Mesenchymal stem cell (in vitro differentiated cells and primary cell): ENCODE data around the gene AMPH.

Source experiments
- DNase-seq: peaks from one replicate; pipeline ENCODE4 v3.0.0-alpha.2; 2013
- H2AFZ ChIP-seq: one replicate; pipeline ENCODE4 v1.6.1; 2013; ENCODE audit warnings: low read depth, mild to moderate bottlenecking, control low read depth, inconsistent platforms, low read length, moderate library complexity
- H2AK5ac ChIP-seq: 2 replicates; pipeline ENCODE4 v1.6.1; 2013; ENCODE audit warnings: low read length, moderate library complexity, mild to moderate bottlenecking, inconsistent platforms; ENCODE audit not compliant: severe bottlenecking
- H2BK120ac ChIP-seq: one replicate; pipeline ENCODE4 v1.6.1; 2013; ENCODE audit warnings: low read depth, mild to moderate bottlenecking, inconsistent platforms, low read length, moderate library complexity
- H2BK12ac ChIP-seq, 2 experiments: one replicate each; pipeline ENCODE4 v1.6.1; 2013; ENCODE audit warnings: inconsistent platforms in 2 of 2, low read length in 2 of 2, mild to moderate bottlenecking in 2 of 2, moderate library complexity in 2 of 2, control low read depth in 1 of 2
- H2BK15ac ChIP-seq: one replicate; pipeline ENCODE4 v1.6.1; 2013; ENCODE audit warnings: mild to moderate bottlenecking, low read depth, inconsistent platforms; ENCODE audit not compliant: poor library complexity, severe bottlenecking
- H2BK5ac ChIP-seq: 2 replicates; pipeline ENCODE4 v1.6.1; 2013; ENCODE audit warnings: low read depth, mild to moderate bottlenecking, low read length, control low read depth, inconsistent platforms; ENCODE audit not compliant: poor library complexity, severe bottlenecking
- H3K14ac ChIP-seq, 2 experiments: one replicate each; pipeline ENCODE4 v1.6.1; 2013; ENCODE audit warnings: inconsistent platforms in 2 of 2, low read length in 2 of 2, control low read depth in 1 of 2, mild to moderate bottlenecking in 1 of 2, moderate library complexity in 1 of 2
- H3K18ac ChIP-seq, 2 experiments: one replicate each; pipeline ENCODE4 v1.6.1; 2013; ENCODE audit warnings: inconsistent platforms in 2 of 2, low read length in 2 of 2, control low read depth in 1 of 2, low read depth in 1 of 2, mild to moderate bottlenecking in 1 of 2
- H3K23ac ChIP-seq, 2 experiments: one replicate each; pipeline ENCODE4 v1.6.1; 2013; ENCODE audit warnings: inconsistent platforms in 2 of 2, low read length in 2 of 2, mild to moderate bottlenecking in 2 of 2, moderate library complexity in 2 of 2, control low read depth in 1 of 2
- H3K27ac ChIP-seq: 2 replicates; pipeline ENCODE4 v1.5.1; 2013; ENCODE audit warnings: mild to moderate bottlenecking, moderate library complexity, low read length, control low read depth, inconsistent platforms; ENCODE audit not compliant: poor library complexity, severe bottlenecking
- H3K27me3 ChIP-seq, 2 experiments: 2 replicates each; pipeline versions ENCODE4 v1.6.1 to v1.7.0; 2013; ENCODE audit warnings: low read length in 2 of 2, mild to moderate bottlenecking in 2 of 2, moderate library complexity in 2 of 2, control low read depth in 1 of 2, inconsistent platforms in 1 of 2; ENCODE audit not compliant: control insufficient read depth in 1 of 2, insufficient read depth in 1 of 2
- H3K36me3 ChIP-seq, 2 experiments: 2 replicates each; pipeline versions ENCODE4 v1.6.1 to v1.7.0; 2013; ENCODE audit warnings: low read length in 2 of 2, control low read depth in 1 of 2, inconsistent platforms in 1 of 2, low read depth in 1 of 2, mild to moderate bottlenecking in 1 of 2; ENCODE audit not compliant: insufficient read depth in 2 of 2, control insufficient read depth in 1 of 2
- H3K4ac ChIP-seq, 2 experiments: one replicate each; pipeline ENCODE4 v1.6.1; 2013; ENCODE audit warnings: inconsistent platforms in 2 of 2, low read length in 2 of 2, mild to moderate bottlenecking in 2 of 2, moderate library complexity in 2 of 2, control low read depth in 1 of 2, low read depth in 1 of 2
- H3K4me1 ChIP-seq: 2 replicates; pipeline ENCODE4 v1.6.1; 2013; ENCODE audit warnings: low read depth, low read length, control low read depth; ENCODE audit not compliant: control insufficient read depth, insufficient read depth
- H3K4me2 ChIP-seq: 2 replicates; pipeline ENCODE4 v1.6.1; 2013; ENCODE audit warnings: low read length, mild to moderate bottlenecking, inconsistent platforms; ENCODE audit not compliant: poor library complexity, severe bottlenecking
- H3K4me3 ChIP-seq, 2 experiments: 2 replicates each; pipeline versions ENCODE4 v1.5.1 to v1.7.0; 2013; ENCODE audit warnings: low read length in 2 of 2, mild to moderate bottlenecking in 2 of 2, control low read depth in 1 of 2, low read depth in 1 of 2; ENCODE audit not compliant: insufficient read depth in 1 of 2
- H3K79me1 ChIP-seq: replicated peaks from 2 replicates; pipeline ENCODE4 v1.6.1; 2013; ENCODE audit warnings: mild to moderate bottlenecking, control low read depth, low read length, inconsistent platforms; ENCODE audit not compliant: poor library complexity, severe bottlenecking
- H3K9ac ChIP-seq: 2 replicates; pipeline ENCODE4 v1.7.0; 2013; ENCODE audit warnings: mild to moderate bottlenecking, low read length, moderate library complexity
- H3K9me3 ChIP-seq: 2 replicates; pipeline ENCODE4 v1.7.0; 2013; ENCODE audit warnings: mild to moderate bottlenecking, low read length; ENCODE audit not compliant: control insufficient read depth
- H4K8ac ChIP-seq: one replicate; pipeline ENCODE4 v1.6.1; 2013; ENCODE audit warnings: inconsistent platforms, mild to moderate bottlenecking, low read length, moderate library complexity
- H4K91ac ChIP-seq: one replicate; pipeline ENCODE4 v1.6.1; 2013; ENCODE audit warnings: mild to moderate bottlenecking, low read length, inconsistent platforms
- WGBS: methylation state at CpG from one replicate; pipeline ENCODE4 v1.1.7; 2013; ENCODE audit warnings: mixed read lengths; 5-methylcytosine and 5-hydroxymethylcytosine counted together

The AMPH gene

GRCh38 chr7:38632411-38632810 is 1.2 kb upstream of the AMPH start:
- H3K27ac ChIP-seq, result no peak overlapping the region
- no peak overlapping the region for H3K18ac ChIP-seq
- 86% methylated on average over 1 of the region's 2 CpGs for WGBS
- no peak overlapping the region for H3K4me3 ChIP-seq
- no peaks in the 10 kb centered on the region for H3K36me3 ChIP-seq
- H2BK120ac ChIP-seq, result no peak overlapping the region
- H3K9me3 ChIP-seq, result no peaks in the 10 kb centered on the region
- no peak overlapping the region for H2AK5ac ChIP-seq
- no peak overlapping the region for H3K23ac ChIP-seq
- no peak overlapping the region for H2AFZ ChIP-seq
- H3K79me1 ChIP-seq, result no peaks in the 10 kb centered on the region
- no peak overlapping the region for H2BK5ac ChIP-seq
- H3K9ac ChIP-seq, result no peak overlapping the region
- peaks cover 0 to 20% of the 10 kb centered on the region in 2 experiments for H3K27me3 ChIP-seq
- H2BK12ac ChIP-seq, result no peak overlapping the region
- H4K91ac ChIP-seq, result no peak overlapping the region
- no peak for DNase-seq
- H3K4ac ChIP-seq, result no peak overlapping the region
- no peak overlapping the region for H4K8ac ChIP-seq
- no peak overlapping the region for H3K4me2 ChIP-seq
- no peak overlapping the region for H3K14ac ChIP-seq
- H3K4me1 ChIP-seq, result peaks cover 2% of the 10 kb centered on the region
- H2BK15ac ChIP-seq, result no peak overlapping the region

GRCh38 chr7:38629651-38630510 is 1.3 kb downstream of the AMPH start:
- peaks cover 0 to 20% of the 10 kb centered on the region in 2 experiments for H3K27me3 ChIP-seq
- peaks cover 13% of the 10 kb centered on the region for H3K9me3 ChIP-seq
- H4K8ac ChIP-seq, result no peak overlapping the region
- H3K4me2 ChIP-seq, result no peak overlapping the region
- H2BK15ac ChIP-seq, result no peak overlapping the region
- DNase-seq, result no peak
- H2BK120ac ChIP-seq, result no peak overlapping the region
- no peak overlapping the region for H3K18ac ChIP-seq
- no peaks in the 10 kb centered on the region for H3K36me3 ChIP-seq
- H3K79me1 ChIP-seq, result no peaks in the 10 kb centered on the region
- peak overlapping the region; percentile 82 for H3K9ac ChIP-seq
- H2AK5ac ChIP-seq, result no peak overlapping the region
- H3K27ac ChIP-seq, result no peak overlapping the region
- no peak overlapping the region for H3K23ac ChIP-seq
- no peak overlapping the region for H3K14ac ChIP-seq
- peaks cover 2% of the 10 kb centered on the region for H3K4me1 ChIP-seq
- WGBS, result 82% methylated on average over 12 of the region's 12 CpGs
- H3K4me3 ChIP-seq, result peak overlapping the region in 1 of 2 experiments; percentile 89
- no peak overlapping the region for H2BK5ac ChIP-seq
- H3K4ac ChIP-seq, result no peak overlapping the region
- no peak overlapping the region for H4K91ac ChIP-seq
- no peak overlapping the region for H2BK12ac ChIP-seq
- no peak overlapping the region for H2AFZ ChIP-seq

- H2AK5ac ChIP-seq, result no peak overlapping the region
- no peak overlapping the region for H2AFZ ChIP-seq
- H3K9ac ChIP-seq, result peak overlapping the region; percentile 82
- peaks cover 2% of the 10 kb centered on the region for H3K4me1 ChIP-seq
- no peak overlapping the region for H2BK120ac ChIP-seq
- DNase-seq, result no peak
- peak overlapping the region in 1 of 2 experiments; percentile 89 for H3K4me3 ChIP-seq
- no peak overlapping the region for H4K8ac ChIP-seq
- H3K14ac ChIP-seq, result no peak overlapping the region
- H2BK12ac ChIP-seq, result no peak overlapping the region
- H3K4me2 ChIP-seq, result no peak overlapping the region
- 71% methylated on average over 2 of the region's 5 CpGs for WGBS
- H4K91ac ChIP-seq, result no peak overlapping the region
- H3K23ac ChIP-seq, result no peak overlapping the region
- H2BK5ac ChIP-seq, result no peak overlapping the region
- no peak overlapping the region for H3K18ac ChIP-seq
- H3K27ac ChIP-seq, result no peak overlapping the region
- H3K9me3 ChIP-seq, result peaks cover 14% of the 10 kb centered on the region
- peaks cover 0 to 20% of the 10 kb centered on the region in 2 experiments for H3K27me3 ChIP-seq
- H3K36me3 ChIP-seq, result peaks cover 0 to 2% of the 10 kb centered on the region in 2 experiments
- no peak overlapping the region for H2BK15ac ChIP-seq
- H3K79me1 ChIP-seq, result no peaks in the 10 kb centered on the region
- H3K4ac ChIP-seq, result no peak overlapping the region
These were observed 2.4 kb downstream of the AMPH start for GRCh38 chr7:38628630-38629385.

- Histone ChIP-seq H3K27ac (no peak overlapping the region), H2BK120ac (no peak overlapping the region), H2AK5ac (no peak overlapping the region), H3K4me3 (no peak overlapping the region), H3K4me2 (no peak overlapping the region), H3K4me1 (peaks cover 2% of the 10 kb centered on the region), H3K27me3 (peaks cover 0 to 13% of the 10 kb centered on the region in 2 experiments), H2BK15ac (no peak overlapping the region), H3K36me3 (peaks cover 0 to 6% of the 10 kb centered on the region in 2 experiments), H3K18ac (no peak overlapping the region), H2BK12ac (no peak overlapping the region), H3K9ac (no peak overlapping the region), H3K9me3 (peaks cover 14% of the 10 kb centered on the region), H2AFZ (no peak overlapping the region), H4K91ac (no peak overlapping the region), H2BK5ac (no peak overlapping the region), H3K79me1 (no peaks in the 10 kb centered on the region), H4K8ac (no peak overlapping the region), H3K23ac (no peak overlapping the region), H3K14ac (no peak overlapping the region), H3K4ac (no peak overlapping the region)
- no peak for DNase-seq
These were observed 5.3 kb downstream of the AMPH start for GRCh38 chr7:38625866-38626265.
